WERI-Rb-1 (cell line): ENCODE results near the gene KCNJ3.

Source experiments
- DNase-seq: peaks from one replicate; pipeline ENCODE4 v3.0.0-alpha.2; 2020
- H3K27ac ChIP-seq: fragments of 250-450 bp; sonication (Bioruptor Pico); 2 replicates; pipeline ENCODE4 v1.5.1; 2020; ENCODE audit warnings: mild to moderate bottlenecking, moderate library complexity
- H3K27me3 ChIP-seq: fragments of 250-450 bp; sonication (Bioruptor Pico); 2 replicates; pipeline ENCODE4 v1.5.1; 2021; ENCODE audit warnings: mild to moderate bottlenecking, low read depth, moderate library complexity; ENCODE audit not compliant: insufficient read depth, severe bottlenecking
- H3K36me3 ChIP-seq: fragments of 250-450 bp; sonication (Bioruptor Pico); 2 replicates; pipeline ENCODE4 v1.5.1; 2020; ENCODE audit warnings: mild to moderate bottlenecking, moderate library complexity
- H3K4me3 ChIP-seq: 2 replicates; pipeline ENCODE4 v1.5.1; 2011; ENCODE audit warnings: low read depth, mild to moderate bottlenecking, control low read depth, low read length
- H3K9me3 ChIP-seq: fragments of 250-450 bp; sonication (Bioruptor Pico); 2 replicates; pipeline ENCODE4 v1.5.1; 2021; ENCODE audit warnings: mild to moderate bottlenecking, moderate library complexity; ENCODE audit not compliant: severe bottlenecking
- CTCF ChIP-seq: IDR thresholded peaks from 2 replicates; pipeline ENCODE4 v1.5.1; 2011; ENCODE audit warnings: low read depth, mild to moderate bottlenecking, control low read depth, inconsistent platforms, low read length

KCNJ3 gene

GRCh38 chr2:154882725-154883124 lies 184.2 kb downstream of the KCNJ3 start:
- no peak overlapping the region for H3K27ac ChIP-seq
- no peaks in the 10 kb centered on the region for H3K36me3 ChIP-seq
- H3K4me3 ChIP-seq: no peak overlapping the region
- no peaks in the 10 kb centered on the region for H3K9me3 ChIP-seq
- no peak for DNase-seq
- TF ChIP-seq CTCF: no peak
- no peaks in the 10 kb centered on the region for H3K27me3 ChIP-seq

GRCh38 chr2:154886316-154886715 lies 187.8 kb downstream of the KCNJ3 start:
- no peak for TF ChIP-seq CTCF
- DNase-seq: no peak
- Histone ChIP-seq H3K9me3 (no peaks in the 10 kb centered on the region), H3K4me3 (no peak overlapping the region), H3K36me3 (no peaks in the 10 kb centered on the region), H3K27ac (no peak overlapping the region), H3K27me3 (no peaks in the 10 kb centered on the region)

- Histone ChIP-seq H3K36me3 (no peaks in the 10 kb centered on the region), H3K4me3 (no peak overlapping the region), H3K9me3 (no peaks in the 10 kb centered on the region), H3K27me3 (no peaks in the 10 kb centered on the region), H3K27ac (no peak overlapping the region)
- TF ChIP-seq CTCF: no peak
- DNase-seq: no peak
Observed at GRCh38 chr2:154898269-154898668, 199.8 kb downstream of the KCNJ3 start.

GRCh38 chr2:154901063-154901462 lies 202.6 kb downstream of the KCNJ3 start:
- H3K27me3 ChIP-seq: no peaks in the 10 kb centered on the region

More at GRCh38 chr2:154901063-154901462, 202.6 kb downstream of the KCNJ3 start:
- Histone ChIP-seq H3K27ac (no peak overlapping the region), H3K4me3 (no peak overlapping the region), H3K36me3 (no peaks in the 10 kb centered on the region), H3K9me3 (no peaks in the 10 kb centered on the region)
- DNase-seq: no peak
- TF ChIP-seq CTCF: no peak
